Bronchial epithelial cell (primary cell): ENCODE data around the gene ADARB2. TPM values are rescaled to one million over a fixed set of nuclear protein-coding genes. Genes with fewer than 3 reads are reported as not detected.

ENCODE experiments used
- DNase-seq: peaks from one replicate; pipeline ENCODE4 v3.0.0-alpha.2; 2010; ENCODE audit warnings: low read depth
- FAIRE-seq: peaks from 2 replicates; lab custom pipeline; 2011; peaks lifted over from hg19 to GRCh38; lab: Jason Lieb, UNC
- H3K27me3 ChIP-seq: 2 replicates; pipeline ENCODE4 v1.5.1; 2011; ENCODE audit warnings: low read length; ENCODE audit not compliant: control insufficient read depth, insufficient read depth
- H3K36me3 ChIP-seq: 2 replicates; pipeline ENCODE4 v1.5.1; 2011; ENCODE audit warnings: low read length; ENCODE audit not compliant: control insufficient read depth, insufficient read depth
- H3K4me3 ChIP-seq: 2 replicates; pipeline ENCODE4 v1.5.1; 2011; ENCODE audit warnings: mild to moderate bottlenecking, low read depth, low read length, control low read depth
- total RNA-seq: library from RNA; depleted of rRNA; stranded (reverse); fragments of >200 nt; gene quantifications from 2 replicates; pipeline ENCODE4 v1.2.1, GENCODE V29; 2014
- TF ChIP-seq, protein P1 (sequence below): IDR thresholded peaks from 2 replicates; pipeline ENCODE4 v1.5.1; 2011; ENCODE audit warnings: mild to moderate bottlenecking, moderate library complexity, low read length, control low read depth, inconsistent platforms; ENCODE audit not compliant: insufficient read depth, severe bottlenecking

Gene ADARB2
- total RNA-seq, 1 donor from 2014 or later: not detected

DNA sequence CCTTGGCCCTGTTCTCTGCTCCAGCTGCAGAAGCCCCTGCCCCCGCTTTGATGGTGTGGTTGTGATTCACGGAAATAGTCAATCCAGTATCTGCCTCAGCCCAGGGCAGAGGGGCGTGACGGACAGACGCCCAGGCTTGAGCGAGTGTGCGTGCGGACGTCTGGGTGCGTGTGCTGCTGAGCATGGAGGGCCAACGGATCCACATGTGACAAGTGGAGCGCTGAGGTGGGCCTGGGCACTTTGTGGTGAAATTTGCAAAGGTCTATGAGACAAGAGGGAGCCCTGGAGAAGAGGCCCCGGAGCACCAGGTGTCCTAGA is 586.7 kb downstream of the ADARB2 start:
- FAIRE-seq (no peak), DNase-seq (no peak)
- TF ChIP-seq, protein P1, sequence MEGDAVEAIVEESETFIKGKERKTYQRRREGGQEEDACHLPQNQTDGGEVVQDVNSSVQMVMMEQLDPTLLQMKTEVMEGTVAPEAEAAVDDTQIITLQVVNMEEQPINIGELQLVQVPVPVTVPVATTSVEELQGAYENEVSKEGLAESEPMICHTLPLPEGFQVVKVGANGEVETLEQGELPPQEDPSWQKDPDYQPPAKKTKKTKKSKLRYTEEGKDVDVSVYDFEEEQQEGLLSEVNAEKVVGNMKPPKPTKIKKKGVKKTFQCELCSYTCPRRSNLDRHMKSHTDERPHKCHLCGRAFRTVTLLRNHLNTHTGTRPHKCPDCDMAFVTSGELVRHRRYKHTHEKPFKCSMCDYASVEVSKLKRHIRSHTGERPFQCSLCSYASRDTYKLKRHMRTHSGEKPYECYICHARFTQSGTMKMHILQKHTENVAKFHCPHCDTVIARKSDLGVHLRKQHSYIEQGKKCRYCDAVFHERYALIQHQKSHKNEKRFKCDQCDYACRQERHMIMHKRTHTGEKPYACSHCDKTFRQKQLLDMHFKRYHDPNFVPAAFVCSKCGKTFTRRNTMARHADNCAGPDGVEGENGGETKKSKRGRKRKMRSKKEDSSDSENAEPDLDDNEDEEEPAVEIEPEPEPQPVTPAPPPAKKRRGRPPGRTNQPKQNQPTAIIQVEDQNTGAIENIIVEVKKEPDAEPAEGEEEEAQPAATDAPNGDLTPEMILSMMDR: no peak
- no peaks in the 10 kb centered on the region for H3K27me3 ChIP-seq
- H3K36me3 ChIP-seq: no peaks in the 10 kb centered on the region
- H3K4me3 ChIP-seq: no peak overlapping the region

DNA sequence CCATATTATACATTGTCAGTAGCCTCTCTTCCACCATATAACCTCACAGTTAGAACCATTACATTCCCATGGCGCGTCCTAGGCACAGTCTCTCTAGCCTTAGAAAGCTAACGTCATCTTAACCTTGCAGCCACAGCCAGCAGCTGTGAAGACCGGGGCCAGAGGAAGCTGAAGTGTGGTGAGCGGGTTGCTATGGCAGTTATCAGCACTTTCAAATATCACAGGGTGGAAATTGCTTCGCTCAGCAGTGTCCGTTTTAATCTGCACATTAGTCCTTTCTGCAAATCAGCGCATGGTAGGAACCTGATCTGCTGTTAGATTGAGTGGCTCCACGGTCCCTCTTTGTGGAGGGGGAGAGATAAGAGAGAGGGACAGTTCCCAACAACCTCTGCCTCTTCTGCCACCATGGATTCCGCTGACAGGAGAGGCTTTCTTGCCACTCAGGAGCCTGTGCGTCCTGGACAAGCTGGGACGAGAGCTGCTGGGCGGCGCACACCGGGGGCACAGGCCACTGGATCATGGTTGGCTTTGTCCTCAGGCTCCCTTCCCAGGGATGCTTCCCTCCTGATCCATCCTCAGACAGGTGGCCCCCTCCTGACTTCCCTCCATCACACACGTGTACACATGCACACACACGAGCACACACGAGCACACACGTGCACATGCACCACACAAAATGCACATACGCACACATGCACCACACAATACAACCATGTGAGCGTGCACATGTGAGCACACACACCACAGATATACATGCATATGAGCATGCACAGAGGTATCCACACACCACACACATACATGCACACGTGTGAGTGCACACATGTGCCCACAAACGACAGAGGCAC is 587.3 kb downstream of the ADARB2 start:
- FAIRE-seq: no peak
- Histone ChIP-seq H3K4me3 (no peak overlapping the region), H3K27me3 (no peaks in the 10 kb centered on the region), H3K36me3 (no peaks in the 10 kb centered on the region)
- TF ChIP-seq, protein P1: no peak
- DNase-seq: no peak

DNA sequence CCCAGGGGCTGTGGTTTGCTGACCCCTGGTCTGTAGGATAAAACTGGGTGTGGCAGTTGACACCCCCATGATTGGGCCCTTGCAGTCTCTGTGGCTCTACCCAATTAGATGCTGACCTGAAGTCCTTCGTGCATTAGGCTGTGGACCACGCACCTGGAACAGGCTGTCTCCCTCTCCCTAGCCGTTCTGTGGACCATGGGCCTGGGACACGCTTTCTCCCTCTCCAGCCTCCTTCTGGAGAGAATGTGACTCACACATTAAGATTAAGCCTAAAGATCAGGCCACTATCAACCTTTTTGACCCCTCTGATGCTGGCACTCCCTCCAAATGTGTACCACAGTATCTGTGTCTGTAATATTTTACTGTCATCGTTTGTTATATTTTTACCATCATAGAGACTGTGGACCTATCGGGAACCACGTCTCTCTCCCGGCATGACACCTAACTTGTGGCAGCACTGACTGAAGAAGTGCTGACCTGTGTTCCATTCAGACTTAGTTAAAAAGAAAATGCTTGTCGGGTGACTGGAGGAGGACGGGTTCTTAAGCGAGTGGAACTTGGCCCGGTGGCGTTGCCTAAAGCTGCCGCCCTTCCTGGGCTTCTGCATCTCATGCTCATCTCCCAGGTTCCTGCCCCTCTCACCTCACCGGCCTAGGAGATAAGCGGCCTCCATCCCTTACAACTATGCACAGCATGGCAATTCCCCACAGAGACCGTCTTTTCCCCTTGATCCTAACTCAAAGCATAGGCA is 588.3 kb downstream of the ADARB2 start:
- TF ChIP-seq, protein P1: no peak
- H3K36me3 ChIP-seq: no peaks in the 10 kb centered on the region
- no peak overlapping the region for H3K4me3 ChIP-seq
- FAIRE-seq: no peak
- no peak for DNase-seq
- H3K27me3 ChIP-seq: no peaks in the 10 kb centered on the region

DNA sequence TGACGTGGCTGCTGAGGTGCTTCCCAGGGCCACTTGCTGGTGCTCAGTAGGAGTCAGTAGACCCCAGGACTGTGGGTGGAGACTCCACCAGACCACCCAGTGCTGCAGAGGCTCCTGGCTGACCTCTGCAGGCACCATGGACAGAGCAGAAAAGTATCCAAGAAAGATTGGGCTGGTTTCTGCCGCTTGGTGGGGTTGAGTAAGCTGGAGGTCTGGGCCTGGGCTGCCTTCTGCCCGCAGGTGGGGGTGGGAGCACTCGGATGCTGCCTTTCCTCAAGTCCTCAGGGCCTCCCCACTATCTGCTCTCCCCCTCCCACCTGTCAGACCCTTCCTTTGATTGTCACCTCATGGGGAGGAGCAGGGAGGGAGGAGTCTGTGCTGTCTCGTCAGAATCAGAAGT is 589.5 kb downstream of the ADARB2 start:
- DNase-seq (no peak), FAIRE-seq (no peak)
- Histone ChIP-seq H3K4me3 (no peak overlapping the region), H3K36me3 (no peaks in the 10 kb centered on the region), H3K27me3 (no peaks in the 10 kb centered on the region)
- TF ChIP-seq, protein P1: no peak

DNA sequence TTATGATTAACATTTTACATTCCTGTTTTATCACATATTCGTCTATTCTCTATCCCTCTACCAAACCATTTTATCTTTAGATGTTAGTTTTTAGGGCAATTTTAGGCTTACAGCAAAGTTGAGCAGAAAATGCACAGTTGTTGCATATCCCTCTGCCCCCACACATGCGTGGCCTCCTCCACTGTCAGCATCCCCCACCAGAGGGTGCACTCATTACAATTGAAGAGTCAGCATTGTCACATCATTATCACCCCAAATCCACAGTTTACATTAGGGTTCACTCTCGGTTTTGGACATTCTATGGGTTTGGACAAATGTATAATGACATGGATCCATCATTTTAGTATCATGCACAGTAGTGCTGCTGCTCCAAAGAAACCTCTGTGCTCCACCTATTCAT is 594.7 kb downstream of the ADARB2 start:
- FAIRE-seq (no peak), DNase-seq (no peak)
- H3K36me3 ChIP-seq: no peaks in the 10 kb centered on the region
- no peak overlapping the region for H3K4me3 ChIP-seq
- TF ChIP-seq, protein P1: peak; percentile 18
- no peaks in the 10 kb centered on the region for H3K27me3 ChIP-seq
